MCF 10A (cell line): Measurements from ENCODE around the gene B3GNT7. TPM values are rescaled to one million over a fixed set of nuclear protein-coding genes. Genes with fewer than 3 reads are reported as not detected.

Experiments used
- BruUV-seq: library from RNA; stranded (reverse); fragments of 400-500 nt; replicated peaks from 2 replicates; lab custom pipeline; 2021; lab: Mats Ljungman, UMichigan
- CTCF ChIA-PET: fragments of 300-600 bp; sonication (Branson Sonifier 250); formaldehyde crosslinking; extraction: SDS; loops from one replicate; lab custom pipeline; 2021; ENCODE audit warnings: antibody characterized with exemption, inconsistent platforms; lab: Yijun Ruan, JAX
- POLR2A ChIA-PET: fragments of 300-600, 350-650 bp; sonication (Branson Sonifier 250); formaldehyde crosslinking; extraction: SDS; loops from one replicate; lab custom pipeline; 2020; ENCODE audit warnings: antibody characterized with exemption, inconsistent platforms; lab: Yijun Ruan, JAX
- DNase-seq: peaks from one replicate; pipeline ENCODE4 v3.0.0-alpha.2; 2018; ENCODE audit not compliant: unreplicated experiment
- H3K27ac Mint-ChIP-seq: one replicate; pipeline ENCODE4 v1.8.0; 2022; ENCODE audit warnings: mild to moderate bottlenecking, low read depth, mixed read lengths; ENCODE audit not compliant: unreplicated experiment
- H3K27me3 Mint-ChIP-seq: one replicate; pipeline ENCODE4 v1.8.0; 2022; ENCODE audit warnings: mixed read lengths; ENCODE audit not compliant: insufficient read depth, unreplicated experiment
- H3K36me3 Mint-ChIP-seq: one replicate; pipeline ENCODE4 v1.8.0; 2022; ENCODE audit warnings: mild to moderate bottlenecking, moderate library complexity, mixed read lengths; ENCODE audit not compliant: insufficient read depth, unreplicated experiment
- H3K4me1 Mint-ChIP-seq: one replicate; pipeline ENCODE4 v1.8.0; 2022; ENCODE audit warnings: mixed read lengths; ENCODE audit not compliant: insufficient read depth, unreplicated experiment
- H3K4me3 Mint-ChIP-seq: one replicate; pipeline ENCODE4 v1.8.0; 2022; ENCODE audit warnings: mild to moderate bottlenecking, moderate library complexity, mixed read lengths; ENCODE audit not compliant: unreplicated experiment
- H3K9me3 Mint-ChIP-seq: one replicate; pipeline ENCODE4 v1.8.0; 2022; ENCODE audit warnings: mixed read lengths; ENCODE audit not compliant: unreplicated experiment
- CTCF ChIP-seq: fragments of 200-600 bp; IDR thresholded peaks from one replicate; pipeline ENCODE4 v1.8.0; 2022; ENCODE audit warnings: antibody characterized with exemption, mild to moderate bottlenecking; ENCODE audit not compliant: unreplicated experiment
- intact Hi-C: fragments of 100-400 bp; cut with micrococcal nuclease; formaldehyde crosslinking; loops from 2 replicates; pipeline ENCODE4 v1.14.1; 2022
- total RNA-seq: library from RNA; stranded (reverse); gene quantifications from 2 replicates; pipeline ENCODE4 v1.2.3, GENCODE V29; 2022

B3GNT7 gene
- total RNA-seq, 1 experiment from 2014 or later, result not detected

- CTCF ChIA-PET, result interaction anchor here (1.1 to 1.3 kb wide), 2 partner anchors 11 to 14 kb away, joined by 3 to 7 read pairs; no protein-coding TSS in a partner anchor
- POLR2A ChIA-PET, result no interaction called here
- H3K9me3 Mint-ChIP-seq, result peaks cover 14% of the 10 kb centered on the region
- no peaks in the 10 kb centered on the region for H3K27me3 Mint-ChIP-seq
- intact Hi-C loops, result no loop called here
- TF ChIP-seq CTCF, result no peak
- BruUV-seq, result no TSS peak
- no peak overlapping the region for H3K4me3 Mint-ChIP-seq
- H3K36me3 Mint-ChIP-seq, result peaks cover 11% of the 10 kb centered on the region
- peaks cover 5% of the 10 kb centered on the region for H3K4me1 Mint-ChIP-seq
- no peak overlapping the region for H3K27ac Mint-ChIP-seq
- DNase-seq, result no peak
Observed at GRCh38 chr2:231388725-231389346, 6.7 kb upstream of the B3GNT7 start.

GRCh38 chr2:231390667-231391066 is 4.8 kb upstream of the B3GNT7 start:
- intact Hi-C loops, result no loop called here
- CTCF ChIA-PET, result no interaction called here
- peaks cover 4% of the 10 kb centered on the region for H3K36me3 Mint-ChIP-seq
- no peak overlapping the region for H3K4me3 Mint-ChIP-seq
- peaks cover 6% of the 10 kb centered on the region for H3K9me3 Mint-ChIP-seq
- no peak overlapping the region for H3K27ac Mint-ChIP-seq
- no TSS peak for BruUV-seq
- no peak for TF ChIP-seq CTCF
- DNase-seq, result no peak
- no peaks in the 10 kb centered on the region for H3K27me3 Mint-ChIP-seq
- peaks cover 5% of the 10 kb centered on the region for H3K4me1 Mint-ChIP-seq
- POLR2A ChIA-PET, result no interaction called here

- no peak for TF ChIP-seq CTCF
- CTCF ChIA-PET, result interaction anchor here (0.7 kb wide), 1 partner anchor 81 kb away, joined by 3 read pairs; no protein-coding TSS in a partner anchor
- H3K4me3 Mint-ChIP-seq, result no peak overlapping the region
- H3K4me1 Mint-ChIP-seq, result peaks cover 5% of the 10 kb centered on the region
- no peaks in the 10 kb centered on the region for H3K36me3 Mint-ChIP-seq
- DNase-seq, result no peak
- H3K27ac Mint-ChIP-seq, result no peak overlapping the region
- H3K27me3 Mint-ChIP-seq, result no peaks in the 10 kb centered on the region
- intact Hi-C loops, result no loop called here
- POLR2A ChIA-PET, result no interaction called here
- no peaks in the 10 kb centered on the region for H3K9me3 Mint-ChIP-seq
- BruUV-seq, result no TSS peak
Observed at GRCh38 chr2:231391981-231392380, 3.5 kb upstream of the B3GNT7 start.

GRCh38 chr2:231392431-231393148 is 2.9 kb upstream of the B3GNT7 start:
- ChIA-PET CTCF (interaction anchor here (0.7 to 0.9 kb wide), 5 partner anchors 13 to 362 kb away, joined by 3 read pairs; no protein-coding TSS in a partner anchor), POLR2A (no interaction called here)

More at GRCh38 chr2:231392431-231393148, 2.9 kb upstream of the B3GNT7 start:
- DNase-seq, result no peak
- Mint-ChIP-seq H3K27me3 (no peaks in the 10 kb centered on the region), H3K27ac (no peak overlapping the region), H3K4me3 (no peak overlapping the region), H3K4me1 (peaks cover 5% of the 10 kb centered on the region), H3K9me3 (no peaks in the 10 kb centered on the region), H3K36me3 (no peaks in the 10 kb centered on the region)
- no TSS peak for BruUV-seq
- TF ChIP-seq CTCF, result no peak
- intact Hi-C loops, result no loop called here
